OCI-LY3 (cell line): ENCODE measurements around the gene KREMEN1.

Experiments
- H2AFZ ChIP-seq: fragments of 200-600, 300-600 bp; shearing (Covaris generic); 2 replicates; pipeline ENCODE4 v1.6.0; 2014; ENCODE audit warnings: antibody characterized with exemption, low read depth, low read length
- H3K27ac ChIP-seq: fragments of 200-600, 300-600 bp; sonication (generic); 2 replicates; pipeline ENCODE4 v1.5.1; 2014; ENCODE audit warnings: mild to moderate bottlenecking, low read length, moderate library complexity, mixed read lengths
- H3K27me3 ChIP-seq: fragments of 200-600, 300-600 bp; sonication (generic); 2 replicates; pipeline ENCODE4 v1.6.1; 2014; ENCODE audit warnings: low read depth, low read length, mixed read lengths
- H3K36me3 ChIP-seq: fragments of 200-600, 300-600 bp; sonication (generic); replicated peaks from 2 replicates; pipeline ENCODE3; 2014; ENCODE audit warnings: low read depth, low read length, mixed read lengths
- H3K4me1 ChIP-seq: fragments of 300-600, 200-600 bp; sonication (generic); 2 replicates; pipeline ENCODE4 v1.6.1; 2014; ENCODE audit warnings: low read length, mixed read lengths
- H3K4me2 ChIP-seq: fragments of 200-600, 300-600 bp; sonication (generic); 2 replicates; pipeline ENCODE4 v1.6.1; 2014; ENCODE audit warnings: low read length, mixed read lengths
- H3K4me3 ChIP-seq: fragments of 300-600, 200-600 bp; sonication (generic); 2 replicates; pipeline ENCODE4 v1.5.1; 2014; ENCODE audit warnings: antibody characterized with exemption, mild to moderate bottlenecking, low read length, moderate library complexity
- H3K79me2 ChIP-seq: fragments of 300-600, 200-600 bp; shearing (Covaris generic); 2 replicates; pipeline ENCODE4 v1.6.1; 2014; ENCODE audit warnings: mild to moderate bottlenecking, low read length, mixed read lengths
- H3K9ac ChIP-seq: fragments of 300-600, 200-600 bp; shearing (Covaris generic); 2 replicates; pipeline ENCODE4 v1.6.0; 2014; ENCODE audit warnings: mild to moderate bottlenecking, low read length, moderate library complexity
- H3K9me3 ChIP-seq: fragments of 200-600, 300-600 bp; shearing (Covaris generic); 2 replicates; pipeline ENCODE4 v1.6.1; 2014; ENCODE audit warnings: low read length, mixed read lengths; ENCODE audit not compliant: insufficient read depth
- H4K20me1 ChIP-seq: fragments of 200-600, 300-600 bp; sonication (generic); 2 replicates; pipeline ENCODE4 v1.6.1; 2016; ENCODE audit warnings: low read length, mixed read lengths; ENCODE audit not compliant: insufficient read depth
- EZH2phosphoT487 ChIP-seq: fragments of 200-600 bp; shearing (Covaris generic); IDR thresholded peaks from 2 replicates; pipeline ENCODE4 v1.6.1; 2018; ENCODE audit warnings: antibody characterized with exemption, mixed run types, low read depth
- TF ChIP-seq, protein P1 (sequence below): fragments of 200-600, 300-600 bp; sonication (generic); IDR thresholded peaks from 2 replicates; pipeline ENCODE4 v1.5.1; 2014; ENCODE audit warnings: antibody characterized with exemption, low read length, low read depth

The KREMEN1 gene

GRCh38 chr22:29194184-29194583, 121.3 kb downstream of the KREMEN1 start:
- no peak overlapping the region for H3K27ac ChIP-seq
- H3K36me3 ChIP-seq: no peaks in the 10 kb centered on the region
- H3K4me2 ChIP-seq: no peak overlapping the region
- H2AFZ ChIP-seq: no peak overlapping the region
- peaks cover 24% of the 10 kb centered on the region for H3K27me3 ChIP-seq
- H3K9ac ChIP-seq: no peak overlapping the region
- H4K20me1 ChIP-seq: no peaks in the 10 kb centered on the region
- H3K4me1 ChIP-seq: no peaks in the 10 kb centered on the region
- no peaks in the 10 kb centered on the region for H3K79me2 ChIP-seq
- TF ChIP-seq EZH2phosphoT487: no peak
- TF ChIP-seq, protein P1, sequence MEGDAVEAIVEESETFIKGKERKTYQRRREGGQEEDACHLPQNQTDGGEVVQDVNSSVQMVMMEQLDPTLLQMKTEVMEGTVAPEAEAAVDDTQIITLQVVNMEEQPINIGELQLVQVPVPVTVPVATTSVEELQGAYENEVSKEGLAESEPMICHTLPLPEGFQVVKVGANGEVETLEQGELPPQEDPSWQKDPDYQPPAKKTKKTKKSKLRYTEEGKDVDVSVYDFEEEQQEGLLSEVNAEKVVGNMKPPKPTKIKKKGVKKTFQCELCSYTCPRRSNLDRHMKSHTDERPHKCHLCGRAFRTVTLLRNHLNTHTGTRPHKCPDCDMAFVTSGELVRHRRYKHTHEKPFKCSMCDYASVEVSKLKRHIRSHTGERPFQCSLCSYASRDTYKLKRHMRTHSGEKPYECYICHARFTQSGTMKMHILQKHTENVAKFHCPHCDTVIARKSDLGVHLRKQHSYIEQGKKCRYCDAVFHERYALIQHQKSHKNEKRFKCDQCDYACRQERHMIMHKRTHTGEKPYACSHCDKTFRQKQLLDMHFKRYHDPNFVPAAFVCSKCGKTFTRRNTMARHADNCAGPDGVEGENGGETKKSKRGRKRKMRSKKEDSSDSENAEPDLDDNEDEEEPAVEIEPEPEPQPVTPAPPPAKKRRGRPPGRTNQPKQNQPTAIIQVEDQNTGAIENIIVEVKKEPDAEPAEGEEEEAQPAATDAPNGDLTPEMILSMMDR: no peak
- H3K9me3 ChIP-seq: no peaks in the 10 kb centered on the region
- no peak overlapping the region for H3K4me3 ChIP-seq

DNA sequence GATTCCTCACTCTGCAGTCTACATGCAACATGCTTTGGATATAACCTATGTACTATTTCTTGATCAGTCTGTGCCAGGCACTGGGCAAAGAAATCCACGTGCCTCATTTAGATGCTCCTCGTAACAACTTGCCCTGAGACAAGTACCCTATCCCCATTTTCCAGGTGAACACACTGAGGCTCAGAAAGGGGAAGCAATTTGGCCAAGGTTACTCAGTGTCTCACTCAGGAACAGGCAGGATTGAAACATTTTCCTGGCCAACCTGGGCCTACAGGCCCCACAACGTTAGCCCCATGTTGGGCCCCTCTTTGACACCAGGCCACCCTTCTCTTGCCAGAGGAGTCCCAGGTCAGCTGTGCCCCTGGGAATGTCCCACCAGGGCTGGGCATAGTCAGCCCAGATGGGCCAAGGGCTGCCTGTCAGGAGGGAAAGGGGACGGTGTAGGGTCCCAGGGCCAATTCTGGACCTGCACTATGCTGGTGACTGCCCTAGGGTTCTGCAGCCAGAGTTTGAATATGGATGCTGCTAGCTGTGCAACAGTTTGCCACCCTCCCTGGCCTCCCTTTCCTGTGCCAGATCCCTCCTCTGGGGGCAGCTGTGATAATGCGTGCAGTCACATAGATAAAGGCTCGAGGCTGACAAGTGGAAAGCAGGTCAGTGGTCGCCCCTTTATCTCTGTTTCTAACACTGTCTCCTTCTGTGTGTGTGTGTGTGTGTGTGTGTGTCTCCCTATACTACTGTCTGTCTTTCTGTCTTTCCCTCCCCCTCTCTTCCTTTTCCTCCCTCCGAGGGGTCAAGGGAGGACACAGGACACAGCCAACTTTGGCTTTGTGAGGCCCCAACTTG, 122.5 kb downstream of the KREMEN1 start:
- Histone ChIP-seq H3K9ac (no peak overlapping the region), H3K4me2 (no peak overlapping the region)

DNA sequence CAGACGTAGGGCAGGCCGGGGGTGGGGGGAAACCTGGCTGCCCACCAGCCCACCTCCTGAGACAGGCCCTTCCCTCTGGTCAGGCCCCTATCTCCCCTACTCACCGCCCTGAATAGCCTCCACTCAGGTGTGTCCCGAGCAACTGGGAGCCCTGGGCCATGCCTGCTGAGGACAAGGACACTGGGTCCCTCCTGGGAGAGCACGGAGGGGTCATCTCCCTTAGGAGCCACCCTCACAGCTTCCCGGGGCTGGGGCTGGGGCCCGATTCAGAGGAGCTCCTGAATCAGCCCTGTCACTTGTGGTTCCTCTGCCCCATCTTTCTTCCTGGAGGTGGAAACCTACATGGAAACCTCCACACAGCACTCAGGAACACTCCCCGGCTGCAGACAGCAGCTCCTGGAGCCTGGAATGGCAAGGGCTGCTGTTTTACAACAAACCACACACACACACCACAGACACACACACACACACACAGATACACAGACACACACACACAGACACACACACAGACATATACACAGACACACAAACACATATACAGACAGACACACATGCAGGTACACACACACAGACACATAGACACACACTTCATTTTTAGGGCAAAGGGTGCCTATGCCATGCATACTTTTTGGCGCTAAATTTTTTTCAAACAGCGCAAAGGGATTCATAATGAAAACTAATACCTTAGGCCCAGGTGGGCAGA, 123.3 kb downstream of the KREMEN1 start:
- peaks cover 30% of the 10 kb centered on the region for H3K27me3 ChIP-seq
- H3K36me3 ChIP-seq: no peaks in the 10 kb centered on the region
- H3K9ac ChIP-seq: no peak overlapping the region
- no peak for TF ChIP-seq EZH2phosphoT487
- TF ChIP-seq, protein P1: no peak
- no peaks in the 10 kb centered on the region for H4K20me1 ChIP-seq
- H3K4me3 ChIP-seq: no peak overlapping the region
- H3K79me2 ChIP-seq: no peaks in the 10 kb centered on the region
- no peak overlapping the region for H3K27ac ChIP-seq
- H3K4me2 ChIP-seq: no peak overlapping the region
- no peaks in the 10 kb centered on the region for H3K9me3 ChIP-seq
- H3K4me1 ChIP-seq: no peaks in the 10 kb centered on the region
- no peak overlapping the region for H2AFZ ChIP-seq

More for the DNA sequence above, 122.5 kb downstream of the KREMEN1 start:
- TF ChIP-seq, protein P1: no peak
- no peak for TF ChIP-seq EZH2phosphoT487
- Histone ChIP-seq H3K79me2 (no peaks in the 10 kb centered on the region), H3K27me3 (peaks cover 23% of the 10 kb centered on the region), H4K20me1 (no peaks in the 10 kb centered on the region), H3K27ac (no peak overlapping the region), H2AFZ (no peak overlapping the region), H3K4me1 (no peaks in the 10 kb centered on the region), H3K9me3 (no peaks in the 10 kb centered on the region), H3K36me3 (no peaks in the 10 kb centered on the region), H3K4me3 (no peak overlapping the region)

GRCh38 chr22:29197096-29197495, 124.3 kb downstream of the KREMEN1 start:
- Histone ChIP-seq H3K4me2 (no peak overlapping the region), H3K4me1 (peaks cover under 1% of the 10 kb centered on the region; the same call in 1 of the 2 replicates), H4K20me1 (no peaks in the 10 kb centered on the region), H3K27me3 (peaks cover 37% of the 10 kb centered on the region), H3K9me3 (no peaks in the 10 kb centered on the region), H2AFZ (no peak overlapping the region), H3K36me3 (no peaks in the 10 kb centered on the region), H3K79me2 (no peaks in the 10 kb centered on the region), H3K27ac (no peak overlapping the region), H3K4me3 (no peak overlapping the region), H3K9ac (no peak overlapping the region)
- no peak for TF ChIP-seq EZH2phosphoT487
- TF ChIP-seq, protein P1: no peak
